Chondrocyte (in vitro differentiated cells): Measurements from ENCODE around the gene TMEM145. TPM values are rescaled to one million over a fixed set of nuclear protein-coding genes. Genes with fewer than 3 reads are reported as not detected.

Experiments
- DNase-seq: peaks from one replicate; pipeline ENCODE4 v3.0.0; 2021; ENCODE audit warnings: mixed read lengths, low spot score
- H3K27ac Mint-ChIP-seq: one replicate; pipeline ENCODE4 v1.8.0; 2021; ENCODE audit warnings: mild to moderate bottlenecking, moderate library complexity, mixed read lengths; ENCODE audit not compliant: unreplicated experiment
- H3K27me3 Mint-ChIP-seq: 2 replicates; pipeline ENCODE4 v1.8.0; 2021; ENCODE audit warnings: low read depth, mixed read lengths
- H3K36me3 Mint-ChIP-seq: 2 replicates; pipeline ENCODE4 v1.8.0; 2021; ENCODE audit warnings: low read depth, mixed read lengths
- H3K4me1 Mint-ChIP-seq: 2 replicates; pipeline ENCODE4 v1.8.0; 2021; ENCODE audit warnings: low read depth, mild to moderate bottlenecking, mixed read lengths
- H3K4me3 Mint-ChIP-seq: one replicate; pipeline ENCODE4 v1.8.0; 2021; ENCODE audit warnings: mild to moderate bottlenecking, moderate library complexity, mixed read lengths; ENCODE audit not compliant: unreplicated experiment
- H3K9me3 Mint-ChIP-seq: 2 replicates; pipeline ENCODE4 v1.8.0; 2021; ENCODE audit warnings: low read depth, mixed read lengths
- CTCF ChIP-seq: fragments of 200-600 bp; sonication (generic); IDR thresholded peaks from 2 replicates; pipeline ENCODE4 v1.5.0; 2021; ENCODE audit warnings: antibody characterized with exemption, mild to moderate bottlenecking, moderate library complexity
- total RNA-seq: library from RNA; stranded (reverse); gene quantifications from 3 replicates; pipeline ENCODE4 v1.2.1, GENCODE V29; 2021

Gene TMEM145
- total RNA-seq, 1 donor from 2014 or later = 0.32 TPM

- H3K27me3 Mint-ChIP-seq = no peaks in the 10 kb centered on the region
- H3K4me1 Mint-ChIP-seq = peaks cover 64% of the 10 kb centered on the region
- no peak overlapping the region for H3K4me3 Mint-ChIP-seq
- peaks cover 15% of the 10 kb centered on the region for H3K36me3 Mint-ChIP-seq
- no peak for DNase-seq
- peak overlapping the region; percentile 76 for H3K27ac Mint-ChIP-seq
- no peaks in the 10 kb centered on the region for H3K9me3 Mint-ChIP-seq
- TF ChIP-seq CTCF = no peak
Measured at GRCh38 chr19:42275103-42275502, 38.0 kb upstream of the TMEM145 start.

GRCh38 chr19:42275517-42275916, 37.6 kb upstream of the TMEM145 start:
- H3K9me3 Mint-ChIP-seq = no peaks in the 10 kb centered on the region
- H3K27me3 Mint-ChIP-seq = no peaks in the 10 kb centered on the region
- H3K4me1 Mint-ChIP-seq = peaks cover 60% of the 10 kb centered on the region
- TF ChIP-seq CTCF = no peak
- no peak for DNase-seq
- H3K36me3 Mint-ChIP-seq = peaks cover 15% of the 10 kb centered on the region
- no peak overlapping the region for H3K4me3 Mint-ChIP-seq
- peak overlapping the region; percentile 83 for H3K27ac Mint-ChIP-seq

- no peak for TF ChIP-seq CTCF
- H3K36me3 Mint-ChIP-seq = peaks cover 15% of the 10 kb centered on the region
- no peak overlapping the region for H3K4me3 Mint-ChIP-seq
- peaks cover 53% of the 10 kb centered on the region for H3K4me1 Mint-ChIP-seq
- H3K27ac Mint-ChIP-seq = peak overlapping the region; percentile 83
- no peaks in the 10 kb centered on the region for H3K9me3 Mint-ChIP-seq
- no peak for DNase-seq
- no peaks in the 10 kb centered on the region for H3K27me3 Mint-ChIP-seq
Measured at GRCh38 chr19:42276284-42276683, 36.8 kb upstream of the TMEM145 start.

GRCh38 chr19:42276821-42277220, 36.3 kb upstream of the TMEM145 start:
- no peak for DNase-seq
- no peak for TF ChIP-seq CTCF
- Mint-ChIP-seq H3K27me3 (no peaks in the 10 kb centered on the region), H3K36me3 (peaks cover 15% of the 10 kb centered on the region), H3K27ac (peak overlapping the region; percentile 94), H3K9me3 (no peaks in the 10 kb centered on the region), H3K4me1 (peaks cover 50% of the 10 kb centered on the region), H3K4me3 (no peak overlapping the region)

GRCh38 chr19:42277821-42278451, 35.2 kb upstream of the TMEM145 start:
- H3K4me1 Mint-ChIP-seq = peaks cover 50% of the 10 kb centered on the region
- H3K9me3 Mint-ChIP-seq = no peaks in the 10 kb centered on the region
- peak overlapping the region; percentile 94 for H3K27ac Mint-ChIP-seq
- peak; percentile 14 for TF ChIP-seq CTCF
- no peaks in the 10 kb centered on the region for H3K27me3 Mint-ChIP-seq
- H3K4me3 Mint-ChIP-seq = peak overlapping the region; percentile 51
- DNase-seq = peak; percentile 96
- peaks cover 15% of the 10 kb centered on the region for H3K36me3 Mint-ChIP-seq
